GM15510 (cell line): ENCODE measurements around the gene TBX5.

Experiments used
- POLR2A ChIP-seq: IDR thresholded peaks from 3 replicates; pipeline ENCODE4 v1.6.1; 2011; ENCODE audit warnings: borderline replicate concordance; ENCODE audit not compliant: insufficient read length; ENCODE audit errors: extremely low read depth

TBX5 gene

GRCh38 chr12:114392909-114393308 lies 13.0 kb downstream of the TBX5 start:
- no peak for TF ChIP-seq POLR2A

- TF ChIP-seq POLR2A, result no peak
Observed at GRCh38 chr12:114391088-114391487, 14.9 kb downstream of the TBX5 start.

GRCh38 chr12:114384739-114385138 lies 21.2 kb downstream of the TBX5 start:
- no peak for TF ChIP-seq POLR2A

- no peak for TF ChIP-seq POLR2A
Observed at GRCh38 chr12:114381177-114381576, 24.8 kb downstream of the TBX5 start.

- no peak for TF ChIP-seq POLR2A
Observed at GRCh38 chr12:114371733-114372132, 34.2 kb downstream of the TBX5 start.

- no peak for TF ChIP-seq POLR2A
Observed at GRCh38 chr12:114371250-114371649, 34.7 kb downstream of the TBX5 start.

- no peak for TF ChIP-seq POLR2A
Observed at GRCh38 chr12:114368685-114369452, 37.1 kb downstream of the TBX5 start.

GRCh38 chr12:114361992-114362391 lies 44.0 kb downstream of the TBX5 start:
- TF ChIP-seq POLR2A, result no peak

- TF ChIP-seq POLR2A, result no peak
Observed at GRCh38 chr12:114361545-114361944, 44.4 kb downstream of the TBX5 start.

- TF ChIP-seq POLR2A, result no peak
Observed at GRCh38 chr12:114360485-114360884, 45.5 kb downstream of the TBX5 start.

- TF ChIP-seq POLR2A, result no peak
Observed at GRCh38 chr12:114355389-114356088, 50.4 kb downstream of the TBX5 start.

- no peak for TF ChIP-seq POLR2A
Observed at GRCh38 chr12:114347861-114348260, 58.1 kb downstream of the TBX5 start.

- no peak for TF ChIP-seq POLR2A
Observed at GRCh38 chr12:114344831-114345230, 61.1 kb downstream of the TBX5 start.

- no peak for TF ChIP-seq POLR2A
Observed at GRCh38 chr12:114344303-114344663, 61.7 kb downstream of the TBX5 start.

- no peak for TF ChIP-seq POLR2A
Observed at GRCh38 chr12:114343585-114344302, 62.2 kb downstream of the TBX5 start.
